Measurements from ENCODE around the gene GPR146.

- TF ChIP-seq CTCF (IDR thresholded peaks at IDR 0.05; ENCODE audit: low read depth, low read length, poor library complexity, severe bottlenecking): no peak
- TF ChIP-seq EZH2phosphoT487 (IDR thresholded peaks at IDR 0.05; ENCODE audit: borderline replicate concordance, low read length): no peak
Observed at GRCh38 chr7:1090686-1091643, 46.6 kb downstream of the GPR146 start.
